Muscle layer of duodenum (tissue), 2 donors: ENCODE data around the gene KIAA0319L.
A peak's percentile ranks its signal among the peaks of the same experiment; 100 is the strongest.

Source experiments
- H3K27ac ChIP-seq: one replicate; pipeline ENCODE4 v1.7.0; 2013; ENCODE audit warnings: mild to moderate bottlenecking, low read length
- H3K27me3 ChIP-seq: one replicate; pipeline ENCODE4 v1.7.0; 2013; ENCODE audit warnings: low read depth, mild to moderate bottlenecking, control low read depth, low read length
- H3K36me3 ChIP-seq, 2 donors: one replicate each; pipeline ENCODE4 v1.7.0; 2013; ENCODE audit warnings: low read length in 2 of 2, control low read depth in 1 of 2, mild to moderate bottlenecking in 1 of 2; ENCODE audit not compliant: insufficient read depth in 2 of 2, control insufficient read depth in 1 of 2
- H3K4me1 ChIP-seq, 2 donors: one replicate each; pipeline ENCODE4 v1.7.0; 2013; ENCODE audit warnings: low read length in 2 of 2, mild to moderate bottlenecking in 2 of 2, control low read depth in 1 of 2, moderate library complexity in 1 of 2; ENCODE audit not compliant: insufficient read depth in 2 of 2, control insufficient read depth in 1 of 2
- H3K4me3 ChIP-seq, 2 donors: one replicate each; pipeline ENCODE4 v1.7.0; 2013; ENCODE audit warnings: low read length in 2 of 2, low read depth in 1 of 2, mild to moderate bottlenecking in 1 of 2
- H3K9me3 ChIP-seq, 2 donors: one replicate each; pipeline ENCODE4 v1.7.0; 2013; ENCODE audit warnings: low read length in 2 of 2, control low read depth in 1 of 2, mild to moderate bottlenecking in 1 of 2; ENCODE audit not compliant: control insufficient read depth in 1 of 2
- donor health status: healthy.

KIAA0319L gene

DNA sequence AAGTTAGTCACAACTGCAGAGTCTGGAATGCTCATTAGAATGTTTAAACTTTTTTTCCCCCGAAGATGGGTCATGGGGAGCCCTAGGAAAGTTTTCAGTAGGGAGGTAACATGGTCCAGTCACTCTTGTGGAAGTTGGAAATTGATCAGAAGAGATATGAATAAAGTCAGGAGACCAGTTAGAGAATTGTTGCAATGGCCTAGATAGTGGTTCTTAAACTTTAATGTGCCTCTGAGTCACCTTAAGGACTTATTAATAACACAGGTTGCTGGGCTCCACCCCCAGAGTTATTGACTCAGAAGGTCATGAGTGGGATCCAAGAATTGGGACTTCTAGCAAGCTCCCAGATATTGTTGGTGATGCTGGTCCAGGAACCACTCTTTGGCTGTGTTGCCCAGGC lies 12.7 kb upstream of the KIAA0319L start:
- H3K36me3 ChIP-seq = peaks cover 4 to 11% of the 10 kb centered on the region in 2 donors
- H3K4me3 ChIP-seq = no peak overlapping the region
- peaks cover 22% of the 10 kb centered on the region for H3K27me3 ChIP-seq
- H3K4me1 ChIP-seq = peaks cover 0 to 8% of the 10 kb centered on the region in 2 donors
- H3K27ac ChIP-seq = no peak overlapping the region
- H3K9me3 ChIP-seq = no peaks in the 10 kb centered on the region

DNA sequence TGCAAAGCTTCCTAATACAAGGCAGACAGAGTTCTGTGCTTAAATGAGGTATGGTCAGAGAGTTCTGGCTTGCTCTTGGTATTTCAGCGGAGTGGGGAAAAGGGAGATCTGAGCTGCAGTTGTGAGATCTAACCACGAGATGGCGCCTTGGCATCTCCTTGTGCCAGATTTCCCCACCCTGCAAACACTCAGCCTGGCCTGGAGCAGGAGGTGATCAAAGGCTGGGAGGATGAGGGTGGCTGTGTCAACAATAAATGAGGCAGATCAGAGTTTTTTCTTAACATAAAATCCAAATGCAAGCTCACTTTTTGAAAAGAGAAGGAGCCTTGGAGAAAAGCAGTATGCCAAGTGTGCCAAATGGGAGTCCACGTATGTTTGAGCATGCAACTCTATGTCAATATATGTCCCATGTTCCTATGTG lies 11.8 kb upstream of the KIAA0319L start:
- peaks cover 0 to 8% of the 10 kb centered on the region in 2 donors for H3K4me1 ChIP-seq
- peaks cover 4 to 13% of the 10 kb centered on the region in 2 donors for H3K36me3 ChIP-seq
- H3K9me3 ChIP-seq = no peaks in the 10 kb centered on the region
- no peak overlapping the region for H3K27ac ChIP-seq
- no peak overlapping the region for H3K4me3 ChIP-seq
- peaks cover 17% of the 10 kb centered on the region for H3K27me3 ChIP-seq

DNA sequence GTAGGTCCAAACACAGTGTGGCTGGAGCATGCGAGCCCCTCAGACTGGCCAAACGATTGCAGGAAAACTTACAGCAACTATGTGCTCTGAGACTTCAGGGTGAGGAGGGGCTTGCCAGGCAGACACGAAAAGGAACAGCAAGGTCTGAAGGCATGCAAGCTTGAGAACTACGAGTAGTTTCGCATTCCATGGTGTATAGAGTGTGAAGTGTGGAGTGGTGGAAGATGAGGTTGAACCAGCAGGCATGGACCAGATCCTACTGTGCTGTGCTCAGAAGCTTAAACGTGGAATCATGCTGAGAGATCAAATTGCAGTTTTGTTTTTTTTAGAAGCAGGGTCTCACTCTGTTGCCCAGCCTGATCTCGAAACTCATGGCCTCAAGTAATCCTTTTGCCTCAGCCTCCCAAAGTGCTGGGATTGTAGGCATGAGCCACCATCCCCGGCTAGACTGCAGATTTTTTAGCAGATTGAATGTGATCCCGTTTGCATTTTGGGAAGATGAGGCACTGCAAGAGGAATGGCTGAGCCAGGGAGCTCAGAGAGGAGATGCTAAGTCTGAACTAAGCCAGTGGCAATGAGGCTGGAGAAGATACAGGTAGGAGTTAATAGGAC lies 10.8 kb upstream of the KIAA0319L start:
- peaks cover 0 to under 1% of the 10 kb centered on the region in 2 donors for H3K4me1 ChIP-seq

DNA sequence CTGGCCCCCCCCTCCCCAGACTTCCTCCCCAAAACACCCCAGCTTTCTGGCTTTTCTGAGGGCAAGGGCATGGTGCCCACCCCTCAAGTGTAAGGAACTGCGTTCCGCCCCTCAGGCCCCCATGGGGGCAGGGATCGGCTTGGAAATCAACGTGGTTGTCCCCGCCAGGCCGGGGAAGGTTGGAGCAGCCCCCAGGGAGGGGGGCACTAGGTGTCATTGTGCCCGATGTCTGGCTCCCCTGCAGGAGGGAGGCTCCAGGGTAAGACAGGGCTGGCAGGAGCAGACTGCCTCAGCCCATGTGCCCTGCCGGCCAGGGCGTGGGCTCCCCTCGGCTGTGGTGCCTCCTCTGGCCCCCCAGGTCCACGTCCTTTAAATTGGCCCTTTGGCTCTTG lies 8.5 kb upstream of the KIAA0319L start:
- Histone ChIP-seq H3K4me1 (peaks cover 0 to 9% of the 10 kb centered on the region in 2 donors), H3K9me3 (no peaks in the 10 kb centered on the region), H3K4me3 (no peak overlapping the region), H3K27ac (no peak overlapping the region), H3K27me3 (no peaks in the 10 kb centered on the region), H3K36me3 (peaks cover 9 to 27% of the 10 kb centered on the region in 2 donors)

More for the DNA sequence above, 10.8 kb upstream of the KIAA0319L start:
- Histone ChIP-seq H3K4me3 (no peak overlapping the region), H3K27me3 (peaks cover 17% of the 10 kb centered on the region), H3K36me3 (peaks cover 4 to 22% of the 10 kb centered on the region in 2 donors), H3K27ac (no peak overlapping the region), H3K9me3 (no peaks in the 10 kb centered on the region)

DNA sequence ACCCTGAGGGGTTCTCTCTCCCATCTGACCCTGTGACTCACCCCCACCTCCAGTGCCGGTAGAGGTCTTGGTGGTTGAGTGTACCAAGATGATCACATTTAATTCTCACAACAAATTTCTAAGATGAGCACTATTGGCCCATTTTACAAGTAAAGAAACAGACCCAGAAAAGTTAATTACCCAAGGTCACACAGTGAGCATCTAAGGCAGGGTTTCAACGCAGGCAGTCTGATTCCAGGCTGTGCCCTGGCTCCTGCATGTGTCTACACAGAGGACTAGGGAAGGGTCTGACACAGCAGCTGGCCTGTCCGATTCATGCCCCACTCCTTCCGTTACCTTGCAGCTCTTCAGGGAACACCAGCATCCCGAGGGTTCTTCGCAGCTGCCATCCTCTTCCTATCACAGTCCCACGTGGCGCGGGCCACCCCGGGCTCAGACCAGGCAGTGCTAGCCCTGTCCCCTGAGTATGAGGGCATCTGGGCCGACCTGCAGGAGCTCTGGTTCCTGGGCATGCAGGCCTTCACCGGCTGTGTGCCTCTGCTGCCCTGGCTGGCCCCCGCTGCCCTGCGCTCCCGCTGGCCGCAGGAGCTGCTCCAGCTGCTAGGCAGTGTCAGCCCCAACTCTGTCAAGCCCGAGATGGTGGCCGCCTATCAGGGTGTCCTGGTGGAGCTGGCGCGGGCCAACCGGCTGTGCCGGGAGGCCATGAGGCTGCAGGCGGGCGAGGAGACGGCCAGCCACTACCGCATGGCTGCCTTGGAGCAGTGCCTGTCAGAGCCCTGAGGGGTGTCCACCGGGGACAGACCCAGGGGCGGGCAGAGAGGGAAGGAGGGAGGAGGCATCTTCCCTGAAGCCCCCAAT lies 7.9 kb upstream of the KIAA0319L start:
- H3K4me3 ChIP-seq = no peak overlapping the region
- no peak overlapping the region for H3K27ac ChIP-seq
- no peaks in the 10 kb centered on the region for H3K27me3 ChIP-seq
- peaks cover 0 to 16% of the 10 kb centered on the region in 2 donors for H3K4me1 ChIP-seq
- no peaks in the 10 kb centered on the region for H3K9me3 ChIP-seq
- peaks cover 9 to 27% of the 10 kb centered on the region in 2 donors for H3K36me3 ChIP-seq

DNA sequence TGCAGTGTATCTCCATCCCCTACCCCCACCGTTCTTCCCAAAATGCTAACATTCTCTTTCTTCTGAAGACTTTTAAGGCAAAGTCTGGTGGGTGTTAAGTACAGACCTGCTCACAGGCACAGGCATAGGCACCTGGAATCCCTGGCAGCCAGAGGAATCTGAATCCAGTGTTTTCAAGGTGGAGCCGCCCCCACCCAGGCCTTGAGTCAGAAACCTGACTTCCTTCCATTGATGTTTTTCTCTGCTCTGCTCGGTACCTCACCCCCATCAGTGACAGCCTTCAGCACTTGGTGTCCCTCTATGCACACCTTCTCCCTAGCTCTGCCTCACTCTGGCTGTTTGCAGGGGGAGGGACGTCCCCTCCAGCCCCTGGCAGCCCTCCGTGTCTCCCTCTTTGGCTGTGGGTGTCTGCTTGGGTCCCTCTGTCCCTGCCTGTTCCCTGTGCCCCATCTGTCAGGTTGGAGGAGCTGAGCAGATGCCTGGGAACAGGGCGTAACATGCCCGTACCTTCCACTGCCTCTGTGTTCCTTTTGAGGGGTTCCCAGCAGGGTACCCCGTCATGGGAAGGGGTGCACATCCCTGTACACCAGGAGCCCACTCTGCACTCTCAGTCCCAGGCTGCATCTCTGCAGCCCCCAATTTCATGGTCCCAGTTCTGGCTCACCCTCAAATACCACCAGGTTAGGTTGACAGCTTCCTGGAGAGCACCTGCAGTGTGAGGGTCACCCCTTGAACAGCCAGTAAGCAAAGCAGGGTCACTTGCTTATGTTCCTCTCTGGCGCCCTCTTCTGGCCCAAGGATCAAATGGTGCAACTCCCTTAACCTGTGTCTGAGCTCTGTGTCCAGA lies 7.1 kb upstream of the KIAA0319L start:
- Histone ChIP-seq H3K36me3 (peaks cover 9 to 27% of the 10 kb centered on the region in 2 donors), H3K27me3 (no peaks in the 10 kb centered on the region), H3K4me1 (peaks cover 0 to 22% of the 10 kb centered on the region in 2 donors), H3K9me3 (no peaks in the 10 kb centered on the region), H3K27ac (no peak overlapping the region), H3K4me3 (no peak overlapping the region)

DNA sequence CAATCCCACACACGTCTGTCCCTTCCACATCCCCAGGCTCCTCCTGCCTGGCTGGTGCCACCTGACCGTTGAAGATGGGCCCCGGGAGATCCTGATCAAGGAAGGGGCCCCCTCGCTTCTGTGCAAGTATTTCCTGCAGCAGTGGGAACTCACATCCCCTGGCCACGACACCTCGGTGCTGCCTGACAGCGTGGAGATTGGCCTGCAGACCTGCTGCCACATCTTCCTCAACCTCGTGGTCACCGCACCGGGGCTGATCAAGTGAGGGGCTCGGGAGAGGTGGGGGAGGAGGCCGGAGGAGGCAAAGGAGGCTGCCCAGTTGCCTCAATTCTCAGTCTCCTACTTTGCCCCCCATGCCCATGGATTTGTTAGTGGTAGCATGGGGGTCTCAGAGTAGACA lies 6.0 kb upstream of the KIAA0319L start:
- Histone ChIP-seq H3K4me3 (no peak overlapping the region), H3K27me3 (no peaks in the 10 kb centered on the region), H3K9me3 (no peaks in the 10 kb centered on the region), H3K4me1 (peaks cover 2 to 32% of the 10 kb centered on the region in 2 donors), H3K27ac (no peak overlapping the region), H3K36me3 (peaks cover 9 to 27% of the 10 kb centered on the region in 2 donors)

DNA sequence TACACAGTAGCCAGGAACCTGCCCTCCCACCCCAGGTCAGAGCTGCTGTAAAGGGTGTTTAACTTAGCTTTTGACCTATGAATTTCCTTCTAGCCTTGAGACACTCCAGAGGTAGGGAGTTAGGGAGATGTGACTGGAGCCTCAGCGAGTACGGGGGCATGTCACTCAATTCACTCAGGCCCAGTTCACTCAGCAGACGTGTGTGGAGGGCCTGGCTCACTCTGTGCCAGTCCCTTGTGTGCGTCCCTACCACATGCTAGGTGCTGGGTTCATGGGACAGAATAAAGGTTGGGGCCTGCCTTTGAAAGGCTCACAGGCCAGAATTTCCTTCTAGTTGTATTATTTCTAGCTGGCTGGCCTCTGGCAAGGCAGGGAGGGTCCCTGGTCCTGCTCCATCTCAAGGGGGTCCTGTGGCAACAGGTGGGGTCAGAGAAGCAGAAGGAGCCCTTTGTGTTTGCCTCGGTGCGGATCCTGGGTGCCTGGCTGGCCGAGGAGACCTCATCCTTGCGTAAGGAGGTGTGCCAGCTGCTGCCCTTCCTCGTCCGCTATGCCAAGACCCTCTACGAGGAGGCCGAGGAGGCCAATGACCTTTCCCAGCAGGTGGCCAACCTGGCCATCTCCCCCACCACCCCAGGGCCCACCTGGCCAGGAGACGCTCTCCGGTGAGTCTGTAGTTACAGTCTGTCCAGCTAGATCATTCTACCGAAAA lies 4.9 kb upstream of the KIAA0319L start:
- no peaks in the 10 kb centered on the region for H3K9me3 ChIP-seq
- peaks cover 4 to 34% of the 10 kb centered on the region in 2 donors for H3K4me1 ChIP-seq
- no peak overlapping the region for H3K27ac ChIP-seq
- peaks cover 9 to 27% of the 10 kb centered on the region in 2 donors for H3K36me3 ChIP-seq
- no peaks in the 10 kb centered on the region for H3K27me3 ChIP-seq
- no peak overlapping the region for H3K4me3 ChIP-seq

DNA sequence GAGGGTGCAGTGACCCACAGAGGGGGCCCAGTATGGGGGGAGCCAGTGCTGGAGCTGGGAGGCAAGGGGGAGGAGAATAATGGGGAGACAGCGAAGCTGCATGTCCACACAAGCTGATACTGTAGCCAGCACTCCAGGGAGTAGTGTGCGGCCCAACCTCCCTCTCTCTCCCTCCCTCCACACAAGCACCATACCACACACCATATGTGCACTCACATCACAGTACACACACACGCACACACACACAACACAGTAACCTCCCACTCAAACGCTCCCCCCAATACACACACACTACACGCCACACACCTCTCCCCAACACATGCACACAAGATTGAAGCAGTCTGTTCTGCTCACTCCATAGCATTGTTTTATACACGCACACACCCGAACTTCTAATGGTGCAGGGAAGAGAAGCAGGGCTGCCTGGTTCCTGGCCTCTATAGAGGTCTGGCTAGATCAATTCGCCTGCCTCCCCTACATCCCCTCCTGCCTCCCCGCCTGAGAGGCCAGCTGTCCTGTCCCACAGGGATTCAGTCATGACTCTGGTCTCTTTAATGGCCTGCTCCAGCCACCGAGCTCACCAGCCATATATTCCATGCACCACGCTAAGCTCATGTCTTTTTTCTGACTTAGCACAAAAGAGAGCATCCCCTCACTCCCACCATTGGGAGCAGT lies 4.2 kb upstream of the KIAA0319L start:
- Histone ChIP-seq H3K4me3 (peak overlapping the region in 1 of 2 donors; percentile 9), H3K36me3 (peaks cover 5 to 22% of the 10 kb centered on the region in 2 donors), H3K4me1 (peaks cover 4 to 39% of the 10 kb centered on the region in 2 donors), H3K27ac (no peak overlapping the region), H3K9me3 (no peaks in the 10 kb centered on the region), H3K27me3 (no peaks in the 10 kb centered on the region)
